Measurements from ENCODE around the gene SLC25A25.

DNA sequence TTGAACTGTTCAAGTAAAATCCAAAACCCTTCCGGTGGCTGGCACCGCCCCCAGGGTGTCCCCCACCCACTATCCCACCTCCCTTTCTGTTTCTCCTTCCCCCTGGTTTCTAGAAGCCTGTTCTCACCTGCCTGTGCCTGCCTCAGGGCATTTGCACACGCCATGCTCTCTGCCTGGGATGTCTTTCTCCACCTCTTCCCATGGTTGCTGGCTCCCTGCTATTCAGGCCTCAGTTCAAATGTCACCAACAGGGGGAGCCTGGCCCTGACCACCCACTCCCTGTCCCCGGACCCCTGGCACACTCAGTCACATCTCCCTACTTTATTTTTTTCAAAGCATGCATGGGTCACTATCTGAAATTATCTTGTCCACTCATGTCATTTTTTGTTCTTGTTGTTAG lies 47.3 kb upstream of the SLC25A25 start:
- TF ChIP-seq EZH2phosphoT487 (IDR thresholded peaks at IDR 0.05; ENCODE audit: insufficient read depth, low read depth) = no peak
- TF ChIP-seq EZH2 (IDR thresholded peaks at IDR 0.05; ENCODE audit: insufficient read depth, poor library complexity, severe bottlenecking) = no peak
